NCI-H1694 (cell line): ENCODE results near the gene TEX50.
"Not testable (repeated sequence)": the region's sequence is repeated elsewhere in the genome, so short reads cannot be mapped to it uniquely, and the experiment has no call there.

ENCODE experiments used
- DNase-seq: peaks from one replicate; lab custom pipeline; 2025; lab: John Stamatoyannopoulos, UW

The TEX50 gene, protein sequence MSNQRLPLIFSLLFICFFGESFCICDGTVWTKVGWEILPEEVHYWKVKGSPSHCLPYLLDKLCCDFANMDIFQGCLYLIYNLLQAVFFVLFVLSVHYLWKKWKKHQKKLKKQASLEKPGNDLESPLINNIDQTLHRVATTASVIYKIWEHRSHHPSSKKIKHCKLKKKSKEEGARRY

DNA sequence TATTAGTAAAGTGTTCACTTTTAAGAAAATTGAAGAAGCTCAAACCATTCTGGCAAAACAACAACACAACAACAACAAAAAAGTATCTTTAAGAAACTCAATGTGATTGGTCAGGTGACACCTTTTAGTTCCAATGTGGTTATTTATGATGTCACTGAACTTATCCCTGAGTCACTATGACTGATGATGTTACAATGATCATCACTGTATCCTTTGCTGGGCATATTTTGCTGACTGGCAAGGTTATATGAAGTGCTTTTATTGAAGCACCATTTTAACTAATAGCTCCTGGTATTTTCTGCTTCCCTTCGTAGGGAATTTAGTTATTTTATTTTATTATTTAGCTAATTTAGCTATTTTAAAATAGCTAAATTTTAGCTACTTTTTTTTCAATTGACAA lies at the start of gene TEX50:
TEX50 (plus strand) TSS at position 223 of the 400 bp plus-strand sequence. CDS start 184 bp downstream, outside the sequence.
- DNase-seq, result no peak

DNA sequence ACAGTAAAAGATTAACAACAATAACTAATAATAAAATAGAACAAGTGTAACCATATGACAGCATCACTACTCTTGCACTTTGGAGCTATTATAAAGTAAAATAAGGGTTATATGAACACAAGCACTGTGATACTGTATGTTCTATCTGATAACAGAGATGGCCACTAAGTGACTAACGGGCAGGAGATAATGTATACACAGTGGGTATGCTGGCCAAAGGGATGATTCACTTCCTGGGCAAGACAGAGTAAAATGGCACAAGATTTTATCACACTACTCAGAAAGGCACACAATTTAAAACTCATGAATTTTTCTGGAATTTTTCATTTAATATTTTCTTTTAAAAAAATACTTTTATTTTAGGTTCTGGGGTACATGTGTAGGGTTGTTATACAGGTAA lies 44.6 kb upstream of the TEX50 start:
- no peak for DNase-seq

DNA sequence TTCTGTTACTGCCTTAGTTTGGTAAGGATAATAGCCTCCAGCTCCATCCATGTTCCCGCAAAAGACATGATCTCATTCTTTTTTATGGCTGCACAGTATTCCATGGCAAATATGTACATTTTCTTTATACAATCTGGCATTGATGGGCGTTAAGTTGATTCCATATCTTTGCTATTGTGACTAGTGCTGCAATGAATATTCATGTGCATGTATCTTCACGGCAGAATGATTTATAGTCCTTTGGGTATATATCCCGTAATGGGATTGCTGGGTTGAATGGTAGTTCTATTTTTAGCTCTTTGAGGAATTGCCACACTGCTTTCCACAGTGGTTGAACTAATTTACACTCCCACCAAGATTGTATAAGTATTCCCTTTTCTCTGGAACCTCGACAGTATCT lies 44.0 kb upstream of the TEX50 start:
- not testable (repeated sequence) for DNase-seq

DNA sequence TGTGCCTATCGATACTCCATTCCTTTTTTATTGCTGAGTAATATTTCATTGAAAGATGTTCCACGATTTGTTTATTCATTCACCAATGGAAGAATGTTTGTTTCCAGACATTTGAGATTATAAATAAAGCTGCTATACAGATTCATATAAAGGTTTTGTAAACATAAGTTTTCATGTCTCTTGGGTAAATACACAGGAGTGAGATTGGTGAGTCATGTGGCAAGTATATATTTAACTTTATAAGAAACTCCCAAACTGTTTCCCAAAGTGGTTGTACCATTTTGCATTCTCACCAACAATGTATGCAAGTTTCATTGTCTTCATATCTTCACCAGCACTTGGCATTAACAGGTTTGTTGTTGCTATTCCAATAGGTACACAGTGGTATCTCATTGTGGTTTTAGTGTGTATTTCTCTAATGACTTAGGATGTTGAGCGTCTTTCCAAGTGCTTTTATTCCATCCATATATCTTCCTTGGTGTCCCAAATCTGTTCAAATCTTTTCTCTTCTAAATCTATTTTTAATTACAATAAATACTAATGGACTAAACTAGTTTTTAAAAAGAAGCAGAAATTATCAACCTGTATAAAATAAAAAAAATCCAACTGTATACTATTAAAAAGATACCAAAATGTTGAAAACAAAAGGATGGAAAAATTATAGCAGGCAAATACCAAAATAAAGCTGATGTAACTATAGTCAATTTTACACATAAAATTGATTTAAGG lies 38.9 kb upstream of the TEX50 start:
- DNase-seq, result no peak

DNA sequence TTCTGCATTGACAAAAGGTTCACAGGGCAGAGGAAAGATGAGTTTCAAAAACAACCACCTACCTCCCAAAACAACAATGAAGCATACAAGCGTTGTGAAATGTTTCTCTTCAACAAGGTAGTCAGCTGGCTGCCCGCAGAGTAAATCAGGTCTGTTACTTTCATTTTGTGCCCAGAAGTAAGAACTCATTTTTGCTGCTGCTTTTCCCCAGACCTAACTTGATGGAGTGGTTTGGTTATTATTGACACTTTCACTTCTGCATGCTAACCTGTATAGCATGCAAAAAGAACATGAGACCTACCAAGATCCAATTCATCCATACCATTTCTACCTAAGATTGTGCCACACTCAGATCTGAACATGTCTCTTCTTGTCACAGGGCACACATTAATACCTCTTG lies 33.5 kb upstream of the TEX50 start:
- no peak for DNase-seq

DNA sequence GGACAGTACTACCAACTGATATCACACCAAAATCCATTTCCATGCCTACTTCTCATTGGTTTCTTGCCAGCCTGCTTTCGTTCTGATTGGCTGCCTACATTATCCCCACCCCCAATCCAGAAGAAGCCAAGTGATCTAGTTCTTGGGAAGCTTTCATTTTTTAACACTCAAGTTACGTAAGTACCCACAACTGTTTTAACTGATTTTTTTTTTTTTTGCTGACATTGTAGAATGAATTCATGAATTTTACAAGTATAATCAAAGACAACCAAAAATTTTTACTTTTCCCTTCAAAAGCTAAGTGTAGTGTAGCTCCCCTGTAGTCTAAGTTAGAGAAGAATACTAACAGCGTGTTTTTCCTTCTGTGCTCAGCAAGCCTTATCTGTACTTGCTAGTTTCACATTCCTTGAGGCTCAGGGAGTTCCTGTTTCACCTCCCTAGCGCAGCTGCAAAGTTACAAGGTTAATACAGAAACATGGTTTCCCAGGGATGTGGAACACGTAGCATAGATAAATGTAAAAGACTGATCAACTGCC lies 32.0 kb upstream of the TEX50 start, which contains the start of gene SLC9C2:
SLC9C2 (minus strand) TSS at position 17 of the 536 bp plus-strand sequence. CDS start 1,296 bp downstream, outside the sequence.
- DNase-seq, result no peak

DNA sequence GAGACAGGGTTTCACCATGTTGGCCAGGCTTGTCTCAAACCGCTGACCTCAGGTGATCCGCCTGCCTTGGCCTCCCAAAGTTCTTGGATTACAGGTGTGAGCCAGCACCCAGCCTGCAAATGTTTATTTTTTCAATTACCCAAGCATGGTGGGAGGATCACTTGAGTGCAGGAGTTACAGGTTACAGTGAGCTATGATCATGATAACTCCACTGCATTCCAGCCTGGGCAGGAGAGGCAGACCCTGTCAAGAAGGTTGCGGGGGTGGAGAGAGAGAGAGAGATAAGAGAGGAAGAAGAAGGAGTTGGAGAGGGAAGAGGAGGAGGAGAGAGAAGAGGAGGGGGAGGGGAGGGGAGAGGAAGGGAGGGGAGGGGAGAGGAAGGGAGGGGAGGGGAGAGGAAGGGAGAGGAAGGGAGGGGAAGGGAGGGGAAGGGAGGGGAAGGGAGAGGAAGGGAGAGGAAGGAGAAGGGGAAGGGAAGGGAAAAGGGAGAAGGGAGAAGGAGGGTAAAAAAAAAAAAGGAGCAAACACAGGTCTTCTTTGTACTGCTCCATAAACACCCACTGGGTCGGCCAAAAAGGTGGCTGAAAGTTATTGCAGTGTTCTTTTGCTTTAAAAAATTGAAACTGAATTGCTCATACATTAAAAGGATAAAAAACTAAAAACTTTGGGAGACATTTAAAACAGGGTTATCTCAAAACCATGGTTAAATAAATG lies 26.5 kb upstream of the TEX50 start:
- DNase-seq, result no peak

DNA sequence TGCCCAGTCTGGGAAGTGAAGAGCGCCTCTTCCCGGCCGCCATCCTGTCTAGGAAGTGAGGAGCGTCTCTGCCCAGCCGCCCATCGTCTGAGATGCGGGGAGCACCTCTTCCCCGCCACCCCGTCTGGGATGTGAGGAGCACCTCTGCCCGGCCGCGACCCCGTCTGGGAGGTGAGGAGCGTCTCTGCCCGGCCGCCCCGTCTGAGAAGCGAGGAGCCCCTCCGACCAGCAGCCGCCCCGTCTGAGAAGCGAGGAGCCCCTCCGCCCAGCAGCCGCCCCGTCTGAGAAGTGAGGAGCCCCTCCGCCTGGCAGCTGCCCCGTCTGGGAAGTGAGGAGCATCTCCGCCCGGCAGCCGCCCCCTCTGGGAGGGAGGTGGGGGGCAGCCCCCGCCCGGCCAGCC lies 22.1 kb upstream of the TEX50 start:
- DNase-seq, result not testable (repeated sequence)

DNA sequence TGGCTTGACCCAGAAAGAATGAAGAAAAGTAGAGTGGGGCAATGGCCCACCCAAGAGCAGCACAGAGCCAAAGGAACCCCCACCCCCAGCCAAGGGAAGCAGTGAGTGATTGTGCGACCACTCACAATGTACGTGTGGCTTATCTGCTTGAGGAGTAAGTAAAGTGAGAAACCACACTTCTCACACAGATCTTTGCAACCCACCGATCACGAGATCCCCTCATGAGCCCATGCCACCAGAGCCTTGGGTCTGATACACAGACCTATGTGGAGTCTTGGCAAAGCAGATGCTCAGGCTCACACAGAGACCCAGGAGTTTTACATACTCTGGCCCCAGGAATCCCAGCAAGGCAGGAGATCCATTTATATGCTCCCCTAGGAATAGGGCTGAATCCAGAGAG lies 18.3 kb upstream of the TEX50 start:
- no peak for DNase-seq

DNA sequence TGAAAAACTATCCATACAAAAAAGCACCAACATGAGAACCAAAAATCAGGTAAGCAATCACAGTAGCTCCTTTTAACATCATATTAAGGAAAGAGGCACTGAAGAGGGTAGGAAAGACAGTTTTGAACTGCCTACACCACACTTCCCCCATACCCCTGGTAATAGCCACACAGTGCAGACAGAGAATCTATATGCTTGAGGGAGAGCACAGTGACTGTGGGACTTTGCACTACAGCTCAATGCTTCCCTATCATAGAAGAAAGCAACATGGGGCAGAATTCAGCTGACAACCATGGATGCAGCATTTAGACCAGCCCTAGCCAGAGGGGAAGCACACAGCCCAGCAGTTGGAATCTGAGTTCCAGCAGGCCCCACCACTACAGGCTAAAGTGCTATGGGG lies 7.9 kb upstream of the TEX50 start:
- no peak for DNase-seq

DNA sequence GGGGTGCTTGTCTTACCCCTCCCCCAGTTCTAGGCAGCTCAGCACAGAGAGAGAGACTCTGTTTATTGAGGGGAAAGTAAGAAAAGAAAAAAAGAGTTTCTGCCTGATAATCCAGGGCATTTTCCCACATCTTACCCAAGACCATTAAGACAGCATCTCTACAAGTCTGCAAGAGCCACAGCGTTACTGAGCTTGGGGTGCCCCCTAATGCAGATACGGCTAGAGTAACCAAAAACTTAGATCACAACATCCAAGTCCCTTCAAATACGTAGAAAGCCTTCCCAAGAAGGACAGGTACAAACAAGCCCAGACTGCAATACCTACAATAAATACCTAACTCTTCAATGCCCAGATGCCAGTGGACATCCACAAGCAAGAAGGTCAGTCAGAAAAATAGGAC lies 6.2 kb upstream of the TEX50 start:
- no peak for DNase-seq

DNA sequence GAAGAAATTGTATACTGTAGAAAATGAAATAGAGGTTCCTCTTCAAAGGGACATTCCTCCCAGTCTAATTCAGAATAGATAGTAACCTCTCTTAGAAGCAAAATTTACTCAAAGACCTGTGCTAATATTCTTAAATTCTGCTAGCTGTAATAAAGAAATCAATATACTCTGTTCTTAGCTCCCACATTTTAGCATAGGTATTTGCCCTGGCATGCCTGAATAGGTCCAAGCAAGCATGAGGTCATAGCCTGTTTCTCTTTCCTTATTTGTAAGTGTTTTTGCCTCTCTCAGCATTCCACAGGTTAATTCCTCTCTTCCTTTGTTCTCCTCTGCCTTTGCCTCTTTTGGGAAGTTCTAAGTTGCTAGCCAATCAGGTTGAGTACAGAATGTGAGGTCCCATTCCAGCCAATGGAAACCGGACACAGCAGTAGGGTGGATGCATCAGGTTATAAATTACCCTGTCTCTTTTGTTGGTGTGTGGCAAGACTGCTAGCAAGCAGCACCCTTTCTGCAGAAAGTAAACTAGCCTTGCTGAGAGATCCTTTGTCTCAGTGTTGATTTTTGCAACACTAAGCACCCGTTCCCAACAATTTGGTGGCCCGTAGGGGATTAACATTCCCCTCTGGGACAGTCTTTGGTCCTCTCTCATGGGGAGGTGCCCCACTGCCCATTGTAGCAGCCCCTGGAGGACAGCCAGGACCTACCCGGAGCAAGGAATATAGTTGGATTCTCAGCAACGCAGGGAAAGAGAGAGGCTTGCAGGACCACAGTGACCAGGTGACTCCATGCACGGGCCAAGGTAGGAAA lies 2.3 kb downstream of the TEX50 start:
- DNase-seq, result not testable (repeated sequence)

DNA sequence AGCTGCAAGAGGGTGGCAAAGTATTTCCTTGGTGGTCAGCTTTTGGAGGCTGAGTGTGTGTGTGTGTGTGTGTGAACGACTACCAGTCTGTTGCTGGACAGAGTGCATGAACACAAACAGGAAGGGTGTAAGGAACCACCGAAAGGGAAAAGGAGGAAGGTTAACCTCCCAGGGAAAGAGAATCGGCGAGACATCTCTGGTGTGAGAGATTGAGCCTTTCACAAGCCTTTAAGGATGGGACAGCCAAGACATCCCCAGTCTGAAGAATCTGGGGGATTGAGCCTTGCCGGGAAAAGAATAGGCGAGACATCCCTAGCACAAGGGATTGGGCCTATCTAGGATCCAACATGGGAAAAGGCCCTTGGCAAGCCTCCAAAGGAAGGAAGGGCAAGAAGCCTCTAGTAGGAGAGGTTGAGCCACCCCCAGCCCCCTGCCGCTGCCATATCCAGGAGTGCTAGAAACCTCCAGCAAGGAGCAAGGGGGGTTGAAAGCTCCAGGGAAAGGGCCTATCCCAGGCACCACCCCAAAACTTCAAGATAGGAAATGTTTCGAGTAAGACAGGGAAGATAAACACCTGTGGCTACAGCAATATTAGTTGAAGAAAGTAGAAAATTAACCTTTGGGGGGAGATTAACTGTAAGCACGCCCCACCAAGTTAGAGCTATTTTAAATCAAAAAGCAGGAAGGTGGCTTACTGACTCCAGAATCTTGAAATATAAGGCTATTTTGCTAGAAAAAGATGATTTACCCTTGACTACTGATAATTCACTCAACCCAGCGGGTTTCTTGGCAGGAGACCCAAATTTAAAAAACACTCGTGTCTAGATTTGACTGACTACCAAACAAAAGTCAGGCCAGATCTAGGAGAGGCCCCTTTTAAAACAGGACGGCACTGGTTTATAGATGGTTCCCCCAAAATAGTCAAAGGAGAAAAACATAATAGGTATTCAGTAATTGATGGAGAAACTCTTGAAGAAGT lies 3.2 kb downstream of the TEX50 start:
- no peak for DNase-seq

DNA sequence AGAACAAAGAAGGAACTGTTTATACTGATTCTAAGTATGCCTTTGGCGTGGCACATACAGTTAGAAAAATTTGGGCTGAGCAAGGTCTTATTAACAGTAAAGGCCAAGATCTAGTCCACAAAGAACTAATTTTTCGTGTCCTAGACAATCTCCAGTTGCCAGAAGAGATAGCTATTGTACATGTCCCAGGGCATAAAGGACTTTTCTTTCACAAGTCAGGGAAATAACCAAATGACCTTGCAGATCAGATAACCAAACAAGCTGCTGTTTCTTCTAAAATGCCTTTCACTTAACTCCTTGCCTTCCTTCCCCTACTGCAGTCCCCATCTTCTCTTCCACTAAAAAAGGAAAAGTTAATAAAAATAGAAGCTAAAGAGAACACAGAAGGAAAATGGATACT lies 4.0 kb downstream of the TEX50 start:
- no peak for DNase-seq

DNA sequence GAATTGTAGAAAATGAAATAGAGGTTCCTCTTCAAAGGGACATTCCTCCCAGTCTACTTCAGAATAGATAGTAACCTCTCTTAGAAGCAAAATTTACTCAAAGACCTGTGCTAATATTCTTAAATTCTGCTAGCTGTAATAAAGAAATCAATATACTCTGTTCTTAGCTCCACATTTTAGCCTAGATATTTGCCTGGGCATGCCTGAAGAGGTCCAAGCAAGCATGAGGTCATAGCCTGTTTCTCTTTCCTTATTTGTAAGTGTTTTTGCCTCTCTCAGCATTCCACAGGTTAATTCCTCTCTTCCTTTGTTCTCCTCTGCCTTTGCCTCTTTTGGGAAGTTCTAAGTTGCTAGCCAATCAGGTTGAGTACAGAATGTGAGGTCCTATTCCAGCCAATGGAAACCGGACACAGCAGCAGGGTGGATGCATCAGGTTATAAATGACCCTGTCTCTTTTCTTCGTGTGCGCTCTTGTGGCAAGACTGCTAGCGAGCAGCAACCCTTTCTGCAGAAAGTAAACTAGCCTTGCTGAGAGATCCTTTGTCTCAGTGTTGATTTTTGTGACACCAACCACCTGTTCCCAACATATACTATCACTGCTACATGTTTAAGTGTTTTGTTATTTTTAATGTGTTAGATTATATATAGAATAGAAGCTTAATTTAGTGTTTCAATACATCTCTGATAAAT lies 7.5 kb downstream of the TEX50 start:
- not testable (repeated sequence) for DNase-seq

DNA sequence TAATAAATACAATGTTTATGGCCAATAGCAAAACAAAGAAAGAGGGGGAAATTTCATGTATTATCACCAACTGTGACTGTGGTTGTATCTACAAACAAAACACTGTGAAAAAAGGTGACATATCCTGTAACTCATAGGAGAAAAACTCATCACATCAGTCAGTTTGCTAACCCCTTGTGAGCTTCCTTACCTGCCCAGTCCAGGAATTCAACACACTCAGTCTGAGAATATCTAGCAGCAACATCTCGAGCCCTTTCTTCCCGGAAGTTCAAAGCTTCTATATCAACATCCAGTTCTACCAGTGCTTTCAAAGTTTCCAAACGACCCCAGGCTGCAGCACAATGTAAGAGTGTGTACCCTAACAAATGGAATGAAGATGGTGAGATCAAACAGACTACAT lies 11.5 kb downstream of the TEX50 start:
- no peak for DNase-seq

DNA sequence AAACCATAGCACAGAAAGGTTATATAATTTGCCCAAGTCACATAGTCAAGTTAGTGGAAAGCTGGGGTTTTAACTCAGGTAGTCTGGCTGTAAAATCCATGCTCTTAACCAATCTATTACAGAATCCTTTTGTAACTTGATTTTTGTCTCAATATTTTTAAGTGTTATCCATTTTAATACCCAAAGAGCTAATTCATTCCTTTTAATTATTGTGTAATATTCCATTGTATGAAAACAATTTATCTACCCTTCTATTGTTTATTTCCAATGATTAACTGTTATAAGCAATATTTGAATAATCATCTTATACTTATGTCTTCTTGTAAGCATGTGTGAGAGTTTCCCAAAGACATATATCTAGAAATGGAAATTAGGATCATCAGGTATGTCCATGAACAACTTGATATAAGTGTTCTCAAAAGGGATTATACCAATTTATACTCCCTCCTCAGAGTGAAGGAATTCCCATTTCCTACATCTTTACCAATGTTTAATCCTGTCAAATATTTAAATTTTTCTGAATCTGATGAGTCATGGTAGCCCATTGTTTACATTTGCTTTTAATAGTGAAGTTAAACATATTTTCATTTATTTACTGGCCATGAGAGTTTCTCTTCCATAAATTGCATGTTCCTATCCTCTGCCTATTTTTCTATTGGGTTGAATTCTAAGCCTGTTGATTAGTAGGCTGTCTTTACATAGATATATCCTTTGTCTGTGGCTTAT lies 13.9 kb downstream of the TEX50 start:
- DNase-seq, result no peak

DNA sequence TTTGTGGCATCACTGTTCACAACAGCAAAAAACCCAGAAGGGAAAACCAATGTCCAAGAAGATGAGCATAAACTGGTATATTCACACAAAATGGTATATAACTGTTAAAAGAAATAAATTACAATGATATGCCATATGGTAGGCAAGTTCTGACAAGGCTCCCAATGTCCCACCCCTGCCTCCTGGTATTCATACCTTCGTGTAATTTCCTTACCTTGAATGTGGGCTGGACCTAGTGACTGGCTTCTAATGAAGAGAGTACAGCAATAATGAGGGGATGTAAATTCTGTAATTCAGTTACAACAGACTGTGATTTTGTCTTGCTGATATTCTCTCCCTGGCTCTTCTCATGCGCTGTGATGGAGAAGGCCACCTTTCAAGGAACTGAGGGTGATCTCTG lies 25.2 kb downstream of the TEX50 start:
- DNase-seq, result no peak

DNA sequence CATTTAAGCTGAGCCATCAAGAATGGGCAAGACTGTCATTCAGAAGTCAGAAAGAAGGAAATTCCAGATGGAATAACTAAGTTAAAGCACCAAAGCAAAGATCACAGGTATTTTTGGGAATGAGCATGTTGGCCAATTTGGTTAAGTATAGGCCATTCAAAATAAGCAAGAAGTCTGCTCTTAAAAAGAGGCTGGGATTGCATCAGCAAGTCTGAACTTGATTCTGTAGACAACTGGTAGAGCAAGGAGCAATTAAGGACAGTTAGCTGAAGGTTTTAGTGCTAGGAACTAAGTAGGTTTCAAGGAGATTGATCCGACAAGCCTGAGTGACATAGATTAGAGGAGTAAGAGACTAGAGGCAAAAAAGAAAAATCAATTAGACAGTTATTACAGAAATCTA lies 26.1 kb downstream of the TEX50 start:
- DNase-seq, result no peak

DNA sequence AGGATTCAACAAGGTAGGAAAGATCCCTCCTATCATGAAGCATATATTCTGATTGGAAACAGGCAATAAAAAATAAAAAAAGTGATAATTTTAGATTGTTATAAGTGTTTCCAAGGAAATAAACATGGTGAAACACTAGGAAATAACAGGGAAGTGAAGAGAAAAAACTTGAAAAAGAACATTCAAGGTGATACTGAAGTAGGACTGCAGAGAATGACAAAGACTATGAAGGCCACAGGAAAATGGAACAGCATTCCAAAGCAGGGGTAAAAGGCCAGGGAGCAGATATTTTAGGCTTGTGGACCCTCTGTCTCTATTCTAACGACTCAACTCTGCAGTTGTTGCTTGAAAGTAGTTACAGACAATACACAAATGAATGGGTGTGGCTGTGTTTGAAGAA lies 26.6 kb downstream of the TEX50 start:
- no peak for DNase-seq
